ENCODE data around the gene ANO1. TPM values are rescaled to one million over a fixed set of nuclear protein-coding genes. Genes with fewer than 3 reads are reported as not detected.

The ANO1 gene
- total RNA-seq, 2 donors from 2014 or later: 0.33 TPM; not detected in 1

DNA sequence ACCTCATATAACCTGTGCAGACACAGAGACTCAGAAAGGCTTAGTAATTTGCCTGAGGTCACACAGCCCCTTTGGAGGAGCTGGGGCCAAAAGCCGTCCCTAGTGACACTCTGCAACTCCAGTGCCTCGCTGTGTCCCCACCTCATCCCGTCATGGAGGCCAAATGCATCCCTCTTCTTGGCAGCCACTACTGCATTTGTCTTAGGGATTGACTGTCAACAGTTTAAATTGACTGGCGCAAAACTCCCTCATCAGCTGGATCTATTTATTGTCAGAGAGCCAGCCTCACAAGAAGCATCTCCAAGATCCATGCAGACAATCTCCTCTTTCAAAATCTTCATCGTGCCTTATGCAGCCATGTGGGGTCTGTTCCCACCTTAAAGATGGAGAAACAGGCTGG lies 35.7 kb downstream of the ANO1 start:
- DNase-seq (ENCODE audit: low spot score in 2 of 2) (no peak), ATAC-seq (no peak)
- peaks cover 7% of the 10 kb centered on the region in 2 donors for H3K9me3 Mint-ChIP-seq
- H3K36me3 Mint-ChIP-seq: no peaks in the 10 kb centered on the region
- no peak overlapping the region for H3K27ac Mint-ChIP-seq

DNA sequence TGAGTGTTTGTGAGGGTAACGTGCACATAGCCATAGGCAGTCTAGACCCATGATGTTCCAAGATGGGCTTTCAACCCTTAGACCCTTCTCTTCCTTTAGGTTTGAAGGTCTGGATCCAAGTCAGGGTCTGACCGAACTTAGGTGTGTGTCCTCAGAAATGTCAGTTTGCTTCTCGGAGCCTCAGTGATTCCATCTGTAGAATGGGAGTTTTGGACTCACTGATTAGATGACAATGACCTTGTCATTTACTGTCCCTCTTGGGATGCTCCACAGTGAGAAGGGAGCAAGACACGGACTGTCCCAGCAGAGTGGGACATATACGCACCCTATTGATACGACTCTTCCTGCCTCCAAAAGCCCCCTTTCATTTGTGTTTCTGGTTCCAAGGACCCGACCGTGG lies 37.7 kb downstream of the ANO1 start:
- Mint-ChIP-seq H3K9me3 (peaks cover 13 to 15% of the 10 kb centered on the region in 2 donors), H3K27ac (no peak overlapping the region), H3K36me3 (no peaks in the 10 kb centered on the region)
- ATAC-seq (no peak), DNase-seq (ENCODE audit: low spot score in 2 of 2) (no peak)

DNA sequence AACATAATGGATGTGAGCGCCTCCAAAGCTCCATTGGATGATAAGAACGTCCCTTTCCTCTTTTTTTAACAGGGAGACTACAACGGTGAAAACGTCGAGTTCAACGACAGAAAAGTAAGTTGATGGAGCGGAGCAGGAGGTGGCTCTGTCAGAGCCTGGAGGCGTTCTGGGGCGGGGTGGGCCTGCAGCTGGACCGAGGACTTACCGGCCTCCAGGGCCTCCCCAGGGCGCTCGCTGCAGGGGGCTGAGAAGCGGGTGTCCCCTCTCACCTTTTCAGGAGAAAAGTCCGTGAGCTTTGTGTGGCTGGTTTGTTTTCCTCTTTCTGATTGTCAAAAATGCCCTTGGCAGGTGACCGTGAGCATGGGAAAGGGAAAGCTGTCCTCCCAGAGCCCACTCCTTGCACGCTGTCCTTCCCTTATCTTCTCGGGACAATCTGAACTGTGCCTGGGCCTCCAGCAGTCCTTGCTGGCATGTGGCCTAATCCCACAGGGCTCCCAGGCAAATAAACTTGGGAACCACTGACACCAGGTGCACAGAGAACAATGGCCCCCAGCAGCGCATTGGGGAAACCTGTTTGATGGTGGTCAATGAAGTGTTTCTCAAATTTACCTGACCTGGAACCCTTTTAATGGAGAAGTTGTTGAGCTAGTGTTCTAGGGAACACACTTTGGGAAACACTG lies 38.4 kb downstream of the ANO1 start:
- DNase-seq (ENCODE audit: low spot score in 2 of 2): no peak
- Mint-ChIP-seq H3K9me3 (peaks cover 13 to 20% of the 10 kb centered on the region in 2 donors), H3K27ac (no peak overlapping the region)

DNA sequence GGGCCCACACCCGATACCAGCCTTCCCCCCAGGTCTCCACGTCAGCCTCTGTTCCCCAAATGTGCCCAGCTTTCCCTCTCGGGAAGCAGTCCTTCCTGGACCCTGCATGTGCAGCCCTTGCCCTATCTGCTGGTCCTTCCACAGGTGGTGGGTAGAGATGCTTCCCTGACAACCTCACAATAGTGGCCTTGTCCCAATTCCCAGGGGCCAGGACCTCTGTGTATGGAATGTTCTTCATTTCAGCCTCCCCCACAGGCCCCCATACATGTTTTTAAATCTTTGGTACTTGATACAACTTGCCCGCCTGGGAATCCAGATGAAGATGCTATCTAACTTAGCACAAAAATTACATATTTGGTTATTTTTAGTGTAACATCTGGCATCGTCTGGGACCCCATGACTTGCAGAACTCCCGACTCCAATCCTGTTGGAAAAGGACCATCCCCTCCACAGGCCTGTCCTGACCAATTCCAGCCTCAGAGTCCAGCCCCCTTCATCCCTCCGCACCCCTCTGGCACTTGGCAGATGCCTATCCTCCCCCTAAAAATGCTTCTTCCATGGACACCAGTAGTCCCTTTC lies 39.5 kb downstream of the ANO1 start:
- Mint-ChIP-seq H3K27ac (peak overlapping the region in 1 of 2 donors; percentile 40), H3K9me3 (peaks cover 13 to 25% of the 10 kb centered on the region in 2 donors), H3K36me3 (no peaks in the 10 kb centered on the region)
- no peak for DNase-seq (ENCODE audit: low spot score in 2 of 2)
- no peak for ATAC-seq

More for the DNA sequence above, 38.4 kb downstream of the ANO1 start:
- ATAC-seq: no peak
- no peaks in the 10 kb centered on the region for H3K36me3 Mint-ChIP-seq

DNA sequence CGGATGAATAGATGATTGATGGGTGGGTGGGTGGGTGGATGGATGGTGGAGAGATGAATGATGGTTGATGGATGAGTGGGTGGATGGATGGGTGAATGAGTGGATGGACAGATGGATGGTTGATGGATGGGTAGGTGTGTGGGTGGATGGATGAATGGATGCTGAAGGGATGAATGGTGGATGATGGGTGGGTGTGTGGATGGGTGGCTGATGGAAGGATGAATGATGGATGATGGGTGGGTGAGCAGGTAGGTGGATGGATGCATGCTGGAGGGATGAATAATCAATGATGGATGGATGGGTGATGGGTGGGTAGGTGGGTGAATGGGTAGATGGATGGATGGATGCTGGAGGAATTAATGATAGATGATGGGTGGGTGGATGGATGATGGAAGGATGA lies 40.5 kb downstream of the ANO1 start:
- H3K36me3 Mint-ChIP-seq: no peaks in the 10 kb centered on the region
- DNase-seq (ENCODE audit: low spot score in 2 of 2) (no peak), ATAC-seq (no peak)
- no peak overlapping the region for H3K27ac Mint-ChIP-seq
- peaks cover 13 to 26% of the 10 kb centered on the region in 2 donors for H3K9me3 Mint-ChIP-seq

DNA sequence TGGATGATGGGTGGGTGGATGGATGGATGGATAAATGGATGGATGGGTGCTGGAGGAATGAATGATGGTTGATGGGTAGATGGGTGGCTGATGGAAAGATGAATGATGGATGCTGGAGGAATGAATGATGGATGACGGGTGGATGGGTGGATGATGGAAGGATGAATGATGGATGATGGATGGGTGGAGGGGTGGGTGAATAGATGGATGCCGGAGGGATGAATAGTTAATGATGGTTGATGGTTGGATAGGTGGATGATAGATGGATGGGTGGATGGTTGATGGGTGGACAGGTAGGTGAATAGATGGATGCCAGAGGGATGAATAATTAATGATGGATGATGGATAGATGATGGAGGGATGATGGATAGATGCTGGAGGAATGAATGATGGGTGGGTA lies 41.4 kb downstream of the ANO1 start:
- DNase-seq (ENCODE audit: low spot score in 2 of 2) (no peak), ATAC-seq (no peak)
- Mint-ChIP-seq H3K9me3 (peaks cover 13 to 26% of the 10 kb centered on the region in 2 donors), H3K27ac (no peak overlapping the region), H3K36me3 (no peaks in the 10 kb centered on the region)

DNA sequence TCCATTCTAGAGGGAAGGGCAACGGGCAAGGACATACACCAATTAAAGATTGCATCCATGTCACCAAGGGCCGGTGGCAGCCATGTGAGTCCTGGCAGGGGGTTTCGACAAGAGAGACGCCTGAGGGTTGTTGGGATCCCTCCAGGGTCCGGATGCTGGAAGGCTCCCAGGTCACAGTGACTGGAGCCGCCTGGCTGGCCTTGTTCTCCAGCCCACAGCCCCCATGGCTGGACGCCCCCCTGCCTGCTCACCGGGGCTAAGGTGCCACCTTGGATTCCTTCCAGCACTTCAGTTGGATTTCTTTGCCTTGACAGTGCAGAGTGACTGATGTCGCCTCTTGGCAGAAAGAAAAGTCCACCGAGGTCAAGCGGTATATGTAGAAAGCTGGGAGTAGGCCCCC lies 42.6 kb downstream of the ANO1 start:
- Mint-ChIP-seq H3K9me3 (peaks cover 13 to 26% of the 10 kb centered on the region in 2 donors), H3K36me3 (no peaks in the 10 kb centered on the region), H3K27ac (no peak overlapping the region)
- DNase-seq (ENCODE audit: low spot score in 2 of 2) (no peak), ATAC-seq (no peak)

DNA sequence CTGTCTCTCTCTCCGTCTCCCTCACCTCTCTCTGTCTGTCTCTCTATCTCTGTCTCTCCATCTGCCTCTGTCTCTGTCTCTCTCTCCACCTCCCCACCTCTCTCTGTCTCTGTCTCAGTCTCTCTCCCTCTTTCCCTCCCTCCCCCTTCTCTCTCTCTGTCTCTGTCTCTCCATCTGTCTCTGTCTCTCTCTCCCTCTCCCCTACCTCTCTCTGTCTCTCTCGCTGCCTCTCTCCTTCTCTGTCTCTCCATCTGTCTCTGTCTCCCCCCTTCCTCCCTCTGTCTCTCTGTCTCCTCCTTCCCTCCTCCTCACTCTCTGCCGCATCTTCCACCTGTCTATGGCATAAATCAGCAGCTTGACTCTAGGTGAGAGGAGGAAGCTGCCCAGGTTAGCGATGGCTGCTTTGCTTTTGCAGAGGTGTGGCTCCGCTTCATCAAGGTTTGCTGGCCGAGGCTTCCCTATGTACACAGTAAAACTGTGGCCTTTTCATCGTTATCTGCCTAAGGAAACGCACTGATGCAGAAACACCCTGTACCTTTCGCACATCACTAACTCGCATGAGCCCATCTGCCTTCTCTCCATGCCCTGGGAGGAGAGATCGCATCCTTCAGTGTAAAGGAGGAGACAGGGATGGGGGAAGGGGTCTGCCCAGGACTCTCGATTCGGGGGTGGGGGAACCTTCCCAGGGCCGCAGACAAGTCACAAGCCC lies 44.5 kb downstream of the ANO1 start:
- Mint-ChIP-seq H3K27ac (no peak overlapping the region), H3K9me3 (peaks cover 13 to 26% of the 10 kb centered on the region in 2 donors), H3K36me3 (no peaks in the 10 kb centered on the region)
- DNase-seq (ENCODE audit: low spot score in 2 of 2) (no peak), ATAC-seq (no peak)

DNA sequence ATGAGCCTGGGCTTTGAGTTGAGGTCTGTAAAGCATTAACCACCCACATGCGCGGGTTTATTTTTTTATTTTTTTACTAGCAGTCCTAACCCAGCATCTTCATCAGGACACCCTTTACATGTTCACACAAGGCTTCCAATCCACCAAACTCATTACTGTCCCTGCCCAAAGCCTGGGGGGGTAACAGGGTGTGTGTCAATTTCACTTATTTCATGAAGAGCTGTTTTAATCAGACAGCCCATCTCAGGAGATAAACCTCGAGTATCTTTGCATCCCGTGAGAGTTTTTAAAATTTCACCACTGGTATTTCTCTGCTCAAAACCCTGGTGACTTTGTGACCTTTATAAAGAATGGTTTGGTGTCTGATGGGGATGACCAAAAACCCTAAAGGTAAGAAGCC lies 45.6 kb downstream of the ANO1 start:
- peaks cover 7 to 20% of the 10 kb centered on the region in 2 donors for H3K9me3 Mint-ChIP-seq
- H3K36me3 Mint-ChIP-seq: no peaks in the 10 kb centered on the region
- H3K27ac Mint-ChIP-seq: no peak overlapping the region
- ATAC-seq (no peak), DNase-seq (ENCODE audit: low spot score in 2 of 2) (no peak)

DNA sequence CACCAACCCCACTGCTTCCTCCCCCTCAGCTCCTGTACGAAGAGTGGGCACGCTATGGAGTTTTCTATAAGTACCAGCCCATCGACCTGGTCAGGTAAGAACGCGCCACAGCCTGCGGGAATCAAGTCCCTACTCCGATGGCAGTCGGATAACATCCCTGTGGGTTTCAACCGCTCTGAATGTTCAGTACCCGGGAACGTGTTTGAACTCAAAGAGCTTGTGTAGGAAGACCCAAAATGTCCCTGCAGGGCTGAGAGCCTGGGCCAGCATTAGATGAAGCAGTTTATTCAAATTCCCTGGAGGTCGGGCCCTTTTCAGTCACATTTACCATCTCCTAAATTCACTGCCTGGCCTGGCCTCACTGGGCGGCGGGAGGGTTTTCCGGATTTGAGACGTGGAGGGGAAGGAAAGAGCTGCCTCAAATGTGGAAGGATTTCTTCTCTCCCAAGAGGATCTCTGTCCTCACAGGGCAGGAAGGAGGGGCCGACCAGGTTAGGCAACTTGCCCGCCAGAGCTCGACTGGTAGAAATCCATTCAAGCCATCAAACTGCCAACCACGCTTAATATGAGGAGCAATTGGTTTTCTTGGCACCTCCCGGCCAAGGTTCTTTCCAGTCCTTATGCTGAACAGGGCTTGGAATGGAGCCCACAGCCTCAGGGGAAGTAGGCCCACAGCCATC lies 46.3 kb downstream of the ANO1 start:
- H3K36me3 Mint-ChIP-seq: no peaks in the 10 kb centered on the region

DNA sequence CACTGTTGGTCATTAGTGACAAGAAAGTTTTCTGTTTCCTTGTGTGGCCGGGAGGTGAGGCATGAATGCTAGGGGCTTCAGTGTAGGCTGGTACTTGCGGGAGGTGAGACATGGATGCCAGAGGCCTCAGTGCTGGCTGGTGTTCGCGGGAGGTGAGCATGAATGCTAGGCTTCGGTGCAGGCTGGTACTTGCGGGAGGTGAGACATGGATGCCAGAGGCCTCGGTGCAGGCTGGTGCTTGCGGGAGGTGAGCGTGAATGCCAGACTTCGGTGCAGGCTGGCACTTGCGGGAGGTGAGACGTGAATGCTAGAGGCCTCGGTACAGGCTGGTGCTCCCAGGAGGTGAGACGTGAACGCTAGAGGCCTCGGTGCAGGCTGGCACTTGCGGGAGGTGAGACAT lies 48.4 kb downstream of the ANO1 start:
- DNase-seq (ENCODE audit: low spot score in 2 of 2) (no peak), ATAC-seq (no peak)
- Mint-ChIP-seq H3K9me3 (peaks cover 0 to 5% of the 10 kb centered on the region in 2 donors), H3K27ac (peak overlapping the region in 1 of 2 donors; percentile 11), H3K36me3 (no peaks in the 10 kb centered on the region)

More for the DNA sequence above, 46.3 kb downstream of the ANO1 start:
- H3K27ac Mint-ChIP-seq: no peak overlapping the region
- peaks cover 4 to 14% of the 10 kb centered on the region in 2 donors for H3K9me3 Mint-ChIP-seq
- ATAC-seq: no peak
- no peak for DNase-seq (ENCODE audit: low spot score in 2 of 2)

DNA sequence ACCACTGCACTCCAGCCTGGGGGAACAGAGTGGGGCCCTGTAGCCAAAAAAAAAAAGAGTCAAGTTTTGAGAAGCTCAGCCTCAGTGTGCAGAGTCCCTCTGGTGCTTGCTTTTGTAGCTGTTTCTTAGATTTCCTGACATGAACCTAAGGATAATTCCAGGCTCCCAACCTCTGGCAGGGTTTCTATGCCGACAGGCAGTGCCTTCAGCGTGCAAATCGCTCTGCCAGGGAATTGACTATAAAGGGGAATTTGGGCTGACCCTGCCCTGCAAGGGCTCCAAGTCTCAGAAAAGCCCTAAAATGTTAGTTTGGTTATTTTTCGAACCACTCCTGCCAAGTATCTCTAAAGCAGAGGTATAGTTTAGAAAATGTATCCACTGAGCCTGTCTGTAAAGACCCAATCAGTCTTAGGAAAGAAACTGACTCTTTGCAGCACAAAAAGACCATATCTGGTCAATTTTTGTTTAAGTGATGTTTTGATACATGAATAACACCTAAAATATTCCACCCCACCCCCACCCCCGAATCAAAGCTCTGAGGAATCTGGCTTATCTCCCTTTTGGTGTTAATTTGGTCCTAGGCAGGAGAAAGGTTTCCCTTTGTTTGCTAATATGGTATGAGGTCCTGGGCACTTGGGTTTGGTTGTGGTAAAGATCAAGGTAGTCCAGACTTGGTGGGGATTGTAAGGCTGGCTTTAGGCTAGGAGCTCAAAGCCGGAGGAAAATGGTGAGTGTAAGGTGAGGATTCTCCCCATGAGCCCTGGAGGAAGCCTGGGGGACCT lies 49.7 kb downstream of the ANO1 start:
- Mint-ChIP-seq H3K27ac (no peak overlapping the region), H3K9me3 (no peaks in the 10 kb centered on the region), H3K36me3 (no peaks in the 10 kb centered on the region)
- DNase-seq (ENCODE audit: low spot score in 2 of 2): no peak
- no peak for ATAC-seq

DNA sequence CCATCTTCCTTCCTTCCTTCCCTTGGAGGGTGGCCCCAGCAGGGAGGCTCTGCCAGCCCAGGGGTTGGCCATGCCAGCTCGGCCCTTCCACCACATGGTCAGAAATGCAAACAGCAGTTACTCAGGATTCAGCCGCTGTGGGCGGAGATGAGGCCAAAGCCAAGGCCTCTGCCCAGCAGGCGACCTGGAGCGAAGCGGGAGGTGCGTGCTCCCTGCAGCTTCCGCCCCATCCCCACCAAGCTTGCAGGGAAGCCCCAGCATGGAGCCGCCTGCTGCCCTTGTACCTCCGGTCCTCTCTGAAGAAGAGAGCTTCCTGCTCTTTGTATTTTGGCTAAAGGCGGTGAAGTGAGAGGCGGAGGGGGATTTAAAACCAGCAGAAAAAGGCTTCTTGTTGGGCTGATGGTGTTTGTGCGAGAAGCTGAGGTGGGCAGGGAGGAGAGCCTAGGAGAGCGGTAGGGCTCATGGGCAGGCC lies 50.4 kb downstream of the ANO1 start:
- no peaks in the 10 kb centered on the region for H3K36me3 Mint-ChIP-seq
- no peak overlapping the region for H3K27ac Mint-ChIP-seq
- no peaks in the 10 kb centered on the region for H3K9me3 Mint-ChIP-seq
- ATAC-seq: no peak
- no peak for DNase-seq (ENCODE audit: low spot score in 2 of 2)

DNA sequence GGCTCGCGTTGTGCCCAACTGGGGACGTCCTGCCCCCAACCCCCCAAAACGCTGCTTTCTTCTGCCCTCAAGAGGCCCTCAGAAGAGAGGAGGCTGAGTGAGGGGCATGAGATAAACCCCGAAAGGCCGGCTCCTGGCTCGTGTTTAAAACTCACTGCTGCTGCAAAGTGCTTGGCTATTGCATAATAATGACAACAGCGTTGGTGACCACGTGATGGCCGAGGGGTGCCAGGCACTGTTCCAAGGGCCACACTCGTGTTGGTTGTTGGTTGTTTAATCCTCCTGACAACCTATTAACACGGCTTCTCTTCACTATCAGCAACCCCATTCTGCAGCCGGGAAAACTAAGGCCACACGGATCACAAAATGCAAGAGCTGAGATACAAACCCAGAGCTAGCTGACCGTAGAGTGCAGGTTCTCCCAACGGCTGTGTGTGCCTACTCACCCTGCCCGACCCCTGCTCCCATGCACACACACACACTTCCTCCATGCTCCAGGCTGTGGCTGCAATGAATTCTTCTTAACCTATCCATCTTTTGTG lies 51.0 kb downstream of the ANO1 start:
- H3K36me3 Mint-ChIP-seq: no peaks in the 10 kb centered on the region
- ATAC-seq (no peak), DNase-seq (ENCODE audit: low spot score in 2 of 2) (no peak)
- no peak overlapping the region for H3K27ac Mint-ChIP-seq
- no peaks in the 10 kb centered on the region for H3K9me3 Mint-ChIP-seq

DNA sequence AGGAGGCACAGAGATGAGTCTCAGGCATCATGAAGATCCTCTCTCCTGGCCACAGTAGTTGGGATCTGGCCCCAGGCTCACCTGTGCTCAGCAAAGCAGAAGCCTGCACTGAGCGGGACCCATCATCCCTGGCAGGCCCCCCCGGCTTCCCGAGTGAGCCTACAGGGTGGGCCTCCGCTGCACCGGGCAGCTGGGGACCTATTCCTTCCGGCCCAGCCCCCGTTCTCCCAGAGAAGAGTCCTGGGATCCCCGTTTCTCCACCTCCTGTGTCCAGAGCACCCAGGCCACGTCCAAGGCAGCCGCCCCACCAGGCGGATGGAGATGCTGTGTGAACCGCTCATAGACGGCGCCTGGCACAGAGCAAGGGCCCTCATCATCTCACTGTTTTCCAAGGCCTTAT lies 52.5 kb downstream of the ANO1 start:
- no peaks in the 10 kb centered on the region for H3K9me3 Mint-ChIP-seq
- ATAC-seq (no peak), DNase-seq (ENCODE audit: low spot score in 2 of 2) (no peak)
- H3K27ac Mint-ChIP-seq: no peak overlapping the region
- no peaks in the 10 kb centered on the region for H3K36me3 Mint-ChIP-seq

DNA sequence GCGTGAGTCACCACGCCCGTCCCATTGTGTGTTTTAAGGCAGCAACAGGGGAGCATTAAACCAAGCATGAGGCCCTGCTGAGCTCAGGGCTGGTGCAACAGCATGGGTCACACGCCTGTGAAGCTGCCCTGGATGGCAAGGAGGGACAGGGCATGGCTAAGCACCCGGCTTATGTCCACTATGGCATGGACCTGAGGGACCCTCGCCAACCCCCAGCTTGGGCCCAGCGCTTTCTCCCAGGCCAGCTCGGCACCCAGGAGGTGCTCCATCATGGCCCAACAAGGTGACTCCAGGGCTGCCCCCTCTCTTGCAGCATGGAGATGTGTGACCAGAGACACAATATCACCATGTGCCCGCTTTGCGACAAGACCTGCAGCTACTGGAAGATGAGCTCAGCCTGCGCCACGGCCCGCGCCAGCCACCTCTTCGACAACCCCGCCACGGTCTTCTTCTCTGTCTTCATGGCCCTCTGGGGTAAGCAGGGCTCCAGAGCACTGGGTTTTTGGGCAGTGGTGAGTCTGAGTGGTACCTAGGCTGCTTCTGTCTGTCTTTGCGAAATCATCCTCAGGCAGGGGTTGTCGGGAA lies 53.6 kb downstream of the ANO1 start:
- Mint-ChIP-seq H3K27ac (no peak overlapping the region), H3K36me3 (no peaks in the 10 kb centered on the region)

More for the DNA sequence above, 53.6 kb downstream of the ANO1 start:
- no peaks in the 10 kb centered on the region for H3K9me3 Mint-ChIP-seq
- DNase-seq (ENCODE audit: low spot score in 2 of 2): no peak
- ATAC-seq: no peak
